Activated CD4-positive, alpha-beta T cell treated with anti-CD3 and anti-CD28 coated beads for 24 hours (primary cell): Measurements from ENCODE around the gene GTPBP2.
A peak's percentile ranks its signal among the peaks of the same experiment; 100 is the strongest.

Experiments
- DNase-seq, 2 donors: peaks; one replicate each; pipeline ENCODE4 v3.0.0-alpha.2; 2020; ENCODE audit warnings: low read depth in 2 of 2

Gene GTPBP2, protein sequence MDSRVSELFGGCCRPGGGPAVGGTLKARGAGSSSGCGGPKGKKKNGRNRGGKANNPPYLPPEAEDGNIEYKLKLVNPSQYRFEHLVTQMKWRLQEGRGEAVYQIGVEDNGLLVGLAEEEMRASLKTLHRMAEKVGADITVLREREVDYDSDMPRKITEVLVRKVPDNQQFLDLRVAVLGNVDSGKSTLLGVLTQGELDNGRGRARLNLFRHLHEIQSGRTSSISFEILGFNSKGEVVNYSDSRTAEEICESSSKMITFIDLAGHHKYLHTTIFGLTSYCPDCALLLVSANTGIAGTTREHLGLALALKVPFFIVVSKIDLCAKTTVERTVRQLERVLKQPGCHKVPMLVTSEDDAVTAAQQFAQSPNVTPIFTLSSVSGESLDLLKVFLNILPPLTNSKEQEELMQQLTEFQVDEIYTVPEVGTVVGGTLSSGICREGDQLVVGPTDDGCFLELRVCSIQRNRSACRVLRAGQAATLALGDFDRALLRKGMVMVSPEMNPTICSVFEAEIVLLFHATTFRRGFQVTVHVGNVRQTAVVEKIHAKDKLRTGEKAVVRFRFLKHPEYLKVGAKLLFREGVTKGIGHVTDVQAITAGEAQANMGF

DNA sequence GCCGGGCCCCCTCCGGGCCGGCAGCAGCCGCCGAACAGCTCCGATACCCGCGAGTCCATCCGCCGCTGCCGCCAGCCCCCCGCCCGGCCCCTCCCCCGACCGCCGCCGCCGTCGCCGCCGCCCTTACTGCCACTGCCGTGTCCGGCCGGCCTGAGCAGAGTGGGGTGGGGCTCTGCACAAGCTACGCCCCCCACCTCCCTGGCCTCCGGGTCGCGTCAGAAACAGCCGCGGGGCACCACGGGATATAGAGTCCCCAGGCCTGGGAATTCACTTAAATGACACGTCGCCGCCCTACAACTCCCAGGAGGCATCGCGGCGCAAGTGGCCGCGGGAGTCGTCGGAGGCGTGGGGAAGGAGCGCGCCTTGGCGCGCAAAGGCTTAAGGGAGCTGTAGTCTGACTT, at the start of gene GTPBP2:
Gene GTPBP2 (minus strand): TSS at position 161 of the 401 bp plus-strand sequence. CDS start 102 bp downstream, at position 59.
- DNase-seq: peak; percentile 90 to 93

DNA sequence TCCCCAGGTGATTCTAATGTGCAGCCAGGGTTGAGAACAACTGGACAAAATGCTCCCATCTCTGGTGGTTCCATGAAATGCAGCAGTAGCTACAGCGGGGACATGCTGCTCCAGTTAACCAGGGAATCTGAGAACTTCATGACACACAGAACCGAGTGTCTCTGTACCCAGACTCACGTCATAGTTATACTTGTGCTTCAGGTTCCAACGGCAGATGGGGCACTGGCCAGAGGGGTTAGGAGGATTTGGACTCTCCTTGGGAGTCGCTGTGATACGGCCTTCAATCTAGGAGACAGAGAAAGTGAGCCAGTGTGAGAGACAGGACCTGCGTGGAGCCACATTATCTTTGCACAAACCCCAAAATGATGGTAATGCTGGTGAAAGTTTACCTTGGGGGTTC, 49.3 kb upstream of the GTPBP2 start:
- DNase-seq: no peak

DNA sequence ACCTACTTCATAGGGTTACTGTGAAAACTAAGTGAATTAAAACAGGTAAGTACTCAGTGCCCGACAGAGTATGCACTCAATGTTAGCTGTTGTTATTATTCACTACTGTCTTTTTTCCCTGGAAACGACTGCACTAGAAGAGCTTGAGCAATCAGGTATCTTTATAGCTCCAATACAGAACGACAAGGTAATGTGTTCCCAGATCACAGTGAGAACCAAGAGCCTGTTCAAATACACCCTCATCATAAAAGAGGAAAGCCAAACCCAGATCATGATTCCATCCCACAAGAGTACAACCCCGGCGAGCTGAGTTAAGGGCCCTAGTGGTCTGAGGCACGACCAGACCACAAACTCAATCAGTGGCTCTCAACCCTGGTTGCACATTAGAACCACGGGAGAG, 48.7 kb upstream of the GTPBP2 start:
- DNase-seq: no peak

DNA sequence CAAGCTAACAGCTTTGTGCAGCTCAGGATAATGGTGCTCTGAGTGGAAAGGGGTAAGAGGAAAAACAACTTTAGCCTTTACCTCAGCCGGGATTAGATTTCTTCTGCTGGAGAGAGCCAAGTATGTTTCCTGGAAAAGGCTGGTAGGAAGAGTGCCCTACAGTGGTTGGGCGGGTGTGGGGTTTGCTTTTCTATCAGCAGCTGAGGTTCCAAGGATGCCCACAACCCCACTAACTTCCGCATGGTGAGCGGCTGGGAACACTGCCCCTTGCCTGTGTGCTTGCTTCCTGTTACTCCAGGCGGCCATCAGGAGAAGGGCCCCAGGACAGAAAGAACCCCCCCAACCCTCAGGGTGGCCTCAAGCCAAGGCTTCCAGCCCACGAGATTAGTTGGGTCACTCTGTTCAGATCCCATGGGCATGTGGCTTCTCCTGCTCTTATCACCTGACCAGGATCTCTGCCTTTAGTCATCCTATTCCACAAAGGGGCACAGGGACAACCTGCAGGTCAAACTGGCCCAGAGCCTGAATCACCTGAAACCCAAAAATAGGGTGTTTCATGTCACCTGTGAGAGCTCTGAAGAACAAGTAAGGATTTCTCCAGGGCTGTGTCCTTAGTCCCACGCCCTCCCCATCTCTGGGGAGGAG, 48.0 kb upstream of the GTPBP2 start:
- no peak for DNase-seq

DNA sequence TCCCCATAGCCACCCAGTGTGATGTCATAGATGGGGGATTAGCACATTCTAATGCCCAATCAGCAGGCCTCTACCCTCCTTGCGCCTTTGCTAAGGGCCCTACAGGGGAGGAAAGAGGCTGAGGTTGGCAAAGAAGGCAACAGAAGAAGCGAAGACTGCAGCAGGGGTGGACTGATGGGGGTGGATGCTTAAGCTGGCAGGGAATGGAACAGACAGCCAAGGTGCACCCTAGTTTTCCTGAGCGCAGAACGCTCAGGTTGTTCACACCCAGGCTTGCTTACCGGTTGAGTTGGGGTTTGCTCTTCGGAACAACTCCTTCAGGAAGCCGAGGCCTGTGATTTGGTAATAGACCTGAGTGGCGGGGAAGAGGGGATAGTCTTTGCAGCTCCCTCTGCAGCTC, 45.9 kb upstream of the GTPBP2 start:
- DNase-seq: no peak

DNA sequence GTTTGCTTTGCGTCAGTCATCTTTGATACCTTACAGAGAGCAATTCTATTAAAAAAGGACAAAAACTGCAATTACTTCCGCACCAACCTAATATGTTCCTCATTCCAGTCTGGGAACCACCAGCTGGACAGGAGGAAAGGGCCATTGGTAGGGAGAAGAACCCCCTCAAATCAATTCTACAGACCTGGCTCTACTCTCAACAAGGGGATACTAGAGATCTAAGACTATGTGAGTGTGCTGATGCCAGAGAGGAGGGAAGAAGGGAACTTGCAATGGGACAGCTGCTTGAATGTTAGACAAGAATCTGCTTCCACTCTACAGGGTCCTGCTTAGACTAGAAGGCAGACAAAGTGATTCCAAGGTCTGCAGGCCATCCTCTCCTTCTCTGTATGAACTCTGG, 45.2 kb upstream of the GTPBP2 start:
- DNase-seq: no peak

DNA sequence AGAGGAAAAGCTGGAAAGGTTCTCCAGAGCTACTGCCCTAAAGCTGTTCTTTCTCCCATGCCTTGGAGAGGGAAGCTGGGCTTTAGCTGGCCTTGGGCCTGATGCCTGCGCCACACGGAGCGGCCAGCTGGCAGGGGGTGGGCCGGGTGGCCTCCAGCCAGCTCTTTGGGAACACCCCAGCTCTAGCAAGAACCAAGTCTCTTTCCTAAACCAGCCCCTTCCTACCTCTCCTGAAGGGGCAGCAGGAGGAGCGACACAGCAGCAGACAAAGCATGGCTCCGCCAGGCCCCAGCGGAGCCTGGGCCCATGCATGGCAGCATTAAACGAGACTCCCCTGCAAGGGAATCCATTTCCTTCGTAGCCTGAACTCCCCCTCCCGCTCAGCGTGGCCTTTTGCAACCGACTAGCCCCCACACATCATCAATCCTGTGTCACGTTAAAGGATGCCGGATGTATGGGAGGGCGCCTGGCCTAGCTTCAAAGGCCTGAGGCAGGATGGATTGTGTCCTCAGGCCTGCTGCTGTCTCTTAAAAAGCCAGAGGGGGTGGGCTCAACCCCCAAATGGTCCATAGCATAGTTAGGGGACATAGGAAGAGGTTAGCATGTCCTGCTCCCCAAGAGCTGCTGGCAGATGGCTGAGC, 44.5 kb upstream of the GTPBP2 start:
- no peak for DNase-seq

DNA sequence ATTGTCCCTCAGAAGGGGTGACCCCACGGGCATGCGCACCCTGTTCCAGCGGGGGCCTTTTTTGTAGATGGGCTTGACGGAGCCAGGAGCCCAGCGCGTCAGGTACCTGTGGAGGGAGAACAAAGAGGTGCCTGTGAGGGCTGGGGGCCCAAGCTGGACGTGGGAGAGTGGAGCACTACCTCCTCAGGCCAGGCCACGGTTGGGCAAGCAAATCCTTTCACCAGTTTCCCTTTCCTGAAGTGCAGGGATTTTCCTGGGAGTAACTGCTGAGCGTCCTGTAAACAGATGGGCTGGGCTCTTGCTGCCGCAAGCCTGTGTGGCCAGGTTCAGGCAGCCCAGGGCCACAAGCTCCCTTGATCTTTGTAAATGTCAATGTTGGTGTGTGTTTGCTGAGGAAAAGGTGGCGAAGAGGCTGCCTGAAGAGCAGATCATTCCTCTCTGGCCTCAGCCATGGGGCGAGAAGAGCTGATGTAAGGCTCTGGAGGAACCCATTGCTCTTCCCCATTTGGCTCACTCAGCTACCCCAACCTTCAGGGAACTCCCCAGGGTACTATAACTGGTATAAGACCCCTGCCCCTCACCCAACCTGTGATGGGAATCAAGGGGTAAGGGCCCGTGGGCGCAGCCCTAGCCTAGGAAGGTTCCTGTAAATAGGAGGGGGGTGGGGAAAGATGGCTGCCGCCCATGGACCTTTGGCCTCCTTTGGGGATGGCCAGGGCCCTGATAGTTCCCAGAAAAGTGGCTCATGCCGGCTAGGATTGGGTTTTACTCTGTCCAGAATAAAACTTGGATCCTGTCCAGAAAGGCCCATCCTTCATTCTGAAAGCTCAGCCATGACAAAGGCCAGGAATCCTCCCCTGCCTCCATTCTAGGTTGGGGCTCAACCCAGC, 43.0 kb upstream of the GTPBP2 start:
- no peak for DNase-seq

DNA sequence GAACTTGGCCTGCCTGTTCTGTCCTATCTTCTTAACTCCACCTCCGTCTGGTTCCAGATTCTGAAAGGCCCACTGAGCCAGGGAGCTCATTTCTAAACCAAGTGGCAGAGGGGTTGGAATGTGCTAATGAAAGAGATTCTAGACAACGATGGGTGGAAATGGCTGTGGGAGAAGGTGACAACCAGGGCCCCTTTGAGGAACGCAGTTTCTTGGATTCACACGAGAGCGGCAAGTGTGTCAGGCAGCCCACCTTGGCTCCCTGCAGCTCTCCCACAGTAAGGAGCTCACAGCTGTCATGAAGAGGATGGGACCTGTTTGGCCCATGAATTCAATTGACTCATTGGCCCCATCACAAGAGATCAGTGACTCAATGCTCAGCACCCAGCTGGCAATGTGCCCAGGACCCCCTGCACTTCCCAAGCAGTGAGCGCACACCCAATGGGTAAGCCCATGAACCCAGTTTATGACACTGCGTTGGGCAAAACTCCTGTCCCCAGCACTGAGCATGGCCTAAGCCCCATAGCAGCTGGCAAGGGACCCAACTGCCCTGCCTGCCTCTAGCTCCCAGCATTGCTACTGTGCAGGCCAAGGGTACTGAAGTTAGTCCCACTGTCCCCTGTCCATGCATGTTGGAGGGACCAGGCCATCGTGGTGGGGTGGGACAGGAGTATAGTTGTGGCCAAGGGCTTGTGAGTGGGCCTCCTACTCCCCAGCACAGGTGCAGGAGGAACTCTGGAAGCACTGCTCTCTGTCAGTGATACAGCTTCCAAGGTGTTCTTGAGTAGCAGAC, 42.1 kb upstream of the GTPBP2 start:
- no peak for DNase-seq

DNA sequence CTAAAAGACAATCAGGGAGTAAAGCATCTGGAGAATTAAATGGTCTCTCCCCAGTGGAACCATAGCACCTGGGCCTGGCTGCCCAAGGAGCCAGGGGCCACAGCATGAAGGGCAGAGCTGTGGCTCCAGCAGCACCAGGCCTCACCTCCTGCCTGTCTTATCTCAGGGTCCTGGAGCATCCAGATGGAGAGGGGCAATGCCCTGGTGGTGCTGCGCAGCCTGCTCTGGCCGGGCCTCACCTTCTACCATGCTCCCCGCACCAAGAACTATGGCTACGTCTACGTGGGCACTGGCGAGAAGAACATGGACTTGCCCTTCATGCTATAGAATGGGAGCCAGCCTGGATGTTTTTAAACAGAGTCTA, 41.5 kb upstream of the GTPBP2 start:
- no peak for DNase-seq

DNA sequence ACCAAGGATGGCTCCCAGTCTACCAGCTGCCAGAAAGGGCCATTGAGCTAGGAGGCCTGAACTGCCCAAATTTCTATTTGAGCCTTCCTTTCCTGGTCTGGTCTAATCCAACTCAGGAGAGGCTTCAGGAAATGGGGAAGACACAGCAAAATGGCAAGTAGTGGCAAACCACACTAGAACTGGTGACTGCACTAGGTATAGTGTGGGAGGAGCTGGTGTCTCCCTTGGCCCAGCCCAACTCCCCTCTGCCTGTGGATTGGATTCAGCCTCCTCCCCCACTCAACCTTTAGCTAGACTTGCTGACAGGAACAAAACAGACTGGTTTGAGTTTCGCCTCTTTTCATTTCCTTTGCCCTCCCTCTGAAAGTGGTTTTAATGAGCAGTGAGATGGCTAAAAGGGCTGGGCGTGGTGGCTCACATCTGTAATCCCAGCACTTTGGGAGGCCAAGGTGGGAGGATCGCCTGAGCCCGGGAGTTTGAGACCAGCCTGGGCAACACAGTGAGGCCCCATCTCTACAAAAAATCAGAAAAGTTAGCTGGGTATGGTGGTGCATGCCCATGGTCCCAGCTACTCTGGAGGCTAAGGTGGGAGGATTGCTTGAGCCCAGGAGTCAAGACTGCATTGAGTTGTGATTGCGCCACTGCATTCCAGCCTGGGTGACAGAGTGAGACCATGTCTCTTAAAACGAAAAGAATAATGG, 41.0 kb upstream of the GTPBP2 start:
- DNase-seq: no peak

DNA sequence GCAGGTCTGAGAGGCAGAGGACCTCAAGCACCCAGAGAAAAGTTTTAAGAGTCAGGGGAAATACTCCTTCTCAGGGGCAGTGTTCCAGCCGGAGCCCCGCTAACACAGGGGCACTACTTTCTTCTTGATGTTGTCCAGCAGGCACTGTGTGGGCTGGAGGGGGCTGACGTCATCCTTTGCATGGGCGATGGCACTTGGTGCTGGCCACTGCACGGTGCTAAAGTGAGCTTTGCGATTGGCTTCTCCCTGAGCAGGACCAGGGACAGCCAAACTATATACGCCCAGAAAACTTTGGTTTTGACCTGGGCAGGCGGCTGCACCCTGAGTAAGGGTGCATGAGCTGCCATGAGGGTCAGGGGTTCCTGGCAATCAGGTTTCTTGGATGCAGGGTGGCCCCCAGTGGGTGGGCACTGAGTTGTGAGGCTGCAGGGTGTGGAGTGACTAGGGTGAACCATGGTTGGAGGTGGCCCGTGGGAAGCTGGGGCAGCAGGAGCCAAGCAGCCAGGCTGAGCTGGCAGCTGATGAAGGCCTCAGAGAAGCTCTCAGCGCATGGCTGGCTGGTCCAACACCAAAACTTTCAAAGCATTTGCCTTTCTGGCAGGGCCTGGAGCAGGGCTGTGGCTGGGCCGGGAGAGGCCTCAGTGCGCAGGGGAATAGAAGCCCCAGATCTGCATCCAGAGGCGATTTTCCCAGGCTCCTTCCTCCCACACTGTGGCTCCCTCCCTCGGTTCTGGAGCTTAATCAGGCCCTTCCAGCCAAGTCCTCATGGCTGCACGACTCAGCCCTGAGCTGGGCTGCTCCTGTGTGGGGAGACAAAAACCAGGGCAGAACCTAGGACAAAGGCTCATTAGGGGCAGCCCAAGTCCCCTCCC, 40.2 kb upstream of the GTPBP2 start:
- DNase-seq: no peak

DNA sequence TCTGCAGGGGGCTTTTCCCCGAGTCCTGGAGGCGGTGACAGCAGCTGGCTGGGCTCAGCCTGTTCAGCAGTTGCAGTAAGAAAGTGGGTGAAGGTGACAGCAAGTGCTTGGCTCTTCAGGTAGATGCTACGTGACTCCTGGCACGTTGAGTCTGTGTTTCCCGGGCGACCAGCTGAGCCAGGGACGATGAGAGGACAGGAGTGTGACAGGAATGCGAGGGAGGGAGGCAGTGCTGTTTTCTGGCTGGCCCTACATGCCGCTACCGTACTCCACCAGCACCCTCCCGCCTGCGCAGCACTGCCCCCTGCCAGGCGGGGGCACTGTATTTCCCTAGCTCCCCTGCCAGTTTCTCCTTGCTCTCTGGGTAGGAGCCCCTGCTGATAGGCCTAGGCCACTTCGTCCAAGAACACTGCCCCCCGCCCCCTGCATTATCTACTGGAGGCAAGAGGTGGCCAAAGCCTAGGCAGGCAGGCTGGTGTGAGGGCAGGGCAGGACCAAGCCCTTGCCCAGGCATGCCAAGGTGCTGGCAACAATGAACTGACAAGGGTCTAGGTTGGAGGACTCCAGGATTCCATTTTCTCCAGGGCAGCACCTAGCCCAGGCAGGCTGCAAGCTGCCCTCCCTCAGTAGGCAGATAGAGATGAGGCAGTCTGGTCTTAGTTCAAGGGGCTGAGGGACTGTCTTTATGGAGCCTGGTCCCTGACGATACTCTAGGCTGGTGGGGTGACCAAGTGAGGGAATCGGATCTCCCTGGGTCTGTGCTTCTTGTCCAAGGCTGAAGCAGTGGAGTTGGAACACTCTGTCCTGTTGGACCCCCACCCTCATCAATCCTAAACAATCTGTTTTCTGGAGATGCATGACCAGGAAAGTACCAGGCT, 39.3 kb upstream of the GTPBP2 start:
- peak; percentile 20 to 58 for DNase-seq

DNA sequence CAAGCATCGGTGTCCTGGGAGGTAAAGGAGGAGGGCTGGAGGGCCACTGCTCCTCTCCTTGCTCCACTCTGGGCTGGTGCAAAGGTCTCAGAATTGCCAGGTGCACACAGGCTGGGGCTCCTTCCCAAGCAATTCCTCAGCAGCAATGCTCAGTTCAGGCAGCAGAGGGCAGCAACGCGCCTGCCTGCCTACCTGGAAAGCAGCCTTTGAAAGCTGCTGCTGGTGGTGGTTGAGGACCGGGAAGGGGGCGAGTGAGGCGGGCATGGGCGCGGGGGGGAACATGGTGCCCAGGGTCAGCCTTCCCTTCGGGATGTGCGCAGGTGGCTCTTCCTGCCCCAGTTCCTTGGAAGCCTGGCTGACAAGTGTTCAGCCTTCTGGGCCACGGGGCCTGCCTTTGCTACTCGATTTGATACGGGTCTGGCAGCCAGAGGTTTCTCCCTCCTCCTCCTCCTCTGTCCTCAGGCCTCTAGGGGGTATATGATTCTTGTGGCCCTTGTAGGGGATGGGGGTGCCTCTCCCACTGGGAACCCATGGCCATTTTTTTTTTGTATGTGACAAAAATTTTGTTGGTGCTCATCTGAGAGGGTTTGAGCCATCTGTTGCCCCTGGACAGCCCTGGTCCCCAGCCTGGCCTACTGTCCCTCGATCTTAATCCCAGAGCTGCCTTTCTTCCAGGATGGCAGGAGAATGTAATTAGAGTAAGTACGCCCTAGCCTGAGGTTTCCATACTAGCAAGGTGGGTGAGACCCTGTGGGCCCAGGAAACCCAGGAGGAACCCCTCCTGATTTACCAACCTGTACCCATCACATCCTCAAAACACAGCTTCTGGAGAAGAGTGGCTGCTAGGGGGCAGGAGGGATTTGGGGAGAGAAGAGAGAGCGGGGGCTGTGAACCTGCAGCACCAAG, 38.4 kb upstream of the GTPBP2 start:
- DNase-seq: peak; percentile 65 to 85

DNA sequence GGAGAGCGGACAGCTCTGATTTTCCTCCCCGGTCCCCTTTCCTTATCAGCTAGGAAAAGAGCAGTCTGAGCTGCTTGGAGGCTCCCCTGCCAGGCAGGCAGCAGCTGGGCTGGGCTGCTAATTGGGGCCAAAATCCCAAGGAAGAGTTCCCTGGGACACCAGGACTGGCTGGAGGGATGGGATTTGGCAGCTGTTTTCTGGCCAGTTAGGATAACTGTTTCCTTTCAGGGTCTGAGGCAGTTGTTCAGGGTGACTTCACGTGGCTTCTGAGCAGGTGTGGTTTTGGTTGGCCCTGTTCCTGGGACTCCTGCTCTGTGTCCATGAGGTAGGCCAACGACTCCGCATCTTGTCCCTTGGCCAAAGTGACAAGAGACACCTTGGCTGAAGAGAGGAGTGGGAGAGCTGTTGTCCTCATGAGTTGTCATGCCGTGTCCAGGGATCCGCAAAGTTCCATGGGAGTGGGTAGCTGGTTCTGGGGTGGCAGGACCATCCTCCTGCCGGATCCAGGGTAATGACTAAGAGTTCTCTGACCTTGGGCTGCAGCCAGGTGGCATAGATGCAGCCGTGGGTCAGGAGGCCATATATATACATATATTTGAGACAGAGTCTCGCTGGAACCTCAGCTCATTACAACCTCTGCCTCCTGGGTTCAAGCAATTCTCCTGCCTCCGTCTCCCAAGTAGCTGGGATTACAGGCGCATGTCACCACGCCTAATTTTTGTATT, 37.3 kb upstream of the GTPBP2 start:
- DNase-seq: no peak

DNA sequence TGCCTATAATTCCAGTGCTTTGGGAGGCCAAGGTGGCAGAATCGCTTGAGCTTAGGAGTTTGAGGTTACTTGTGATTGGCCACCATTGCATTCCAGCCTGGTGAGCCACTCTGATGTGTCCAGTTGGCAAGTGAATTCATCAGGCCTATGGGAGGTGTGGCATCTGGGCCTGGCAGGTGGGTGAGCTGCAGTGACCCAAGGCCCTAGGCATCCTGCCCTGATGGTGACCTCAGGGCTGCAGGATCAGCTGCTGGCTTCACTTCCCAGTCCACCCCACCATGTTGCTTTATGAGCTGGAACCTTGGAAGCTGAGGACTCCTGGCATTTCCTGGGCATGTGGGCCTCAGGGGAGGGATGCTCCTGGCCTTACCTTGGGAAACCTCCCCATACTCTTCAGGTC, 36.3 kb upstream of the GTPBP2 start:
- DNase-seq: no peak
